Activated CD8-positive, alpha-beta memory T cell treated with anti-CD3 and anti-CD28 coated beads for 24 hours (primary cell): ENCODE data around the gene DUSP1.
A peak's percentile ranks its signal among the peaks of the same experiment; 100 is the strongest.
"Not testable (repeated sequence)": the region's sequence is repeated elsewhere in the genome, so short reads cannot be mapped to it uniquely, and the experiment has no call there.

Source experiments
- DNase-seq: peaks from one replicate; pipeline ENCODE4 v3.0.0-alpha.2; 2020

Gene DUSP1

DNA sequence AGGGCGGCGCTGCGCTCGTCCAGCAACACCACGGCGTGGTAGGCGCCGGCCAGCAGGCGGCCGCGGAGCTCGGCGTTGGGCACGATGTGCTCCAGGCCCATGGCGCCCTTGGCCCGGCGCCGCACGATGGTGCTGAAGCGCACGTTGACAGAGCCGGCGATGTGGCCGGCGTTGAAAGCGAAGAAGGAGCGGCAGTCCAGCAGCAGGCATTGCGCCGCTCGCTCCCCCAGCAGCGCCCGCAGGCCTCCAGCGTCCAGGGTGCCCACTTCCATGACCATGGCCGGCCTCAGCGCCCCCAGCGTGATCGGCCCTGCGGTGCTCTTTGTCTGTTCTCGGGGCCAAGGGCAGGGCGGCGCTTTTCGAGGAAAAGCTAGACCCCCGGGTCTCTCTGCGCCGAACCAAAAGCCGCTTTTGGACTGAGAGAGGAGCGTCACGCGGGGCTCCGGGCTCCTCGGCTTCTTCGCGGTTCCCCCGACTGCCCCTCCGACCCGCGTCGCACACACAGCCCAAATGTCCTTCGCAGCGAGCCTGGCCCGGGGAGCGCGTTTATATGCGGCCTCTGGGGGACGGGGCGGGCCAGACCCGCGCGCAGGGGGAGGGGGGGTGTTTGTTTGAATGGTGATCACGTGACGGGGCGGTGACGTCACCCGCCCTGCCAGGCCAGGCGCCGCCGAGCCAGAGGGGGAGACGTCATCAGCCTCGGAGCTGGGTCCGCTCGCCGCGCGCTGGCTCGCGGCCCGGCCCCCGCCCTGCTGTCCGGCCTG is at the start of gene DUSP1:
Gene DUSP1 (minus strand): TSS at position 521 of the 764 bp plus-strand sequence. CDS start 243 bp downstream, at position 278.
- DNase-seq, result peak; percentile 97

- DNase-seq, result no peak
These were observed 49.2 kb upstream of the DUSP1 start for GRCh38 chr5:172820046-172820767.

DNA sequence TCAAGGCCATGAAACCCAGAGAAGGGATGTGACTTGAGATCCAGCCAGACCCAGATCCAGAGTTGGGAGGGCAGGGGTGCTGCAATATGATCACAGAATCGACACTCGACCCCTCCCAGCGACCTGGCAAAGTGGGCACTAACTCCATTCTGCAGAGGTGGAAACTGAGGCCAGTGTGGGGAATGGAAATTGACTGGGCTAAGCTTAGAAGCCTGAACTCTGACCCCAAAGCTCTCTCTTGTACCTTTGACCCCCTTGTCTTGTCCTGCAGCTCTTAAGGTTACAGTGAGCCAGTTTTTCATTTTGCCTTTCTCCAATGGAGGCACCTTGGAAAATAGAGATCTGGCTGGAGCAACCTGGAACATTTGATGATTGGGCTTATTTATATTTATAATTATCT is 48.6 kb upstream of the DUSP1 start:
- DNase-seq, result no peak

- no peak for DNase-seq
These were observed 47.1 kb upstream of the DUSP1 start for GRCh38 chr5:172818081-172818480.

DNA sequence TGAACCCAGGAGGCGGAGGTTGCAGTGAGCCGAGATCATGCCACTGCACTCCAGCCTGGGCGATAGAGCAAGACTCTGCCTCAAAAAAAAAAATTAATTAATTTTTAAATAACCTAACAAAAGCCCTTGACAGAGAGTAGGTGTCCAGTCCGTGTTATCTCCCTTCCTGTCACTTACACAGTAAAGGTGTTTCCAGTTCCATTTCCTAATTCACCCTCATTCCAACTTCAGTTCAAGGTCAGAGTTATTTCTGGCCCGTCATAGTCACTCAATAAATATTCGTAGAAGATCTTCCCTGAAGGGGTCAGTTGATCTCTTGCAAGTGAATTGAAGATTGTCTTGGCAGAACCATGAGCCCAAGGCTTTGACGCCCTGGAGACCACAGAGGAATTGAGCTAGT is 46.7 kb upstream of the DUSP1 start:
- DNase-seq, result no peak

GRCh38 chr5:172816925-172817562 is 46.0 kb upstream of the DUSP1 start:
- DNase-seq, result no peak

DNA sequence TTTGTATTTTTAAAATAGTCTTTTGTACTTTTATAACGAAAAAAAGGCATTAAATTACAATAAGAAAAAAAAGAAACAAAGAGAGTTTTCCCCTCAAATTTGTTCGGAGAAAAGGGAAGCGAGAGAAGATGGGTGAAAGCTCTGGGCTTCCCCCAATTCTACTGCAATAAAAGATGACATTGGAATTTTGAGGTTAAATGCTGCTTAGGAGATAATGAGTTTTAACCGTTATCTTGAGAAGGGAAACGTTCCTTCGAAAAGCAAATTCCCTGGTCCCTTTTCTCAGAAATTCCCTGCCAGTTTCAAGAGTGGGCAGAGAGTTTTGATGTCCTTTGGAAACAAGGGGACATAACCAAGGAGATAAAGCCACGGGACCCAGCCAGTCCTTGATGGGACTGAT is 44.6 kb upstream of the DUSP1 start:
- no peak for DNase-seq

GRCh38 chr5:172810996-172811395 is 40.0 kb upstream of the DUSP1 start:
- DNase-seq, result not testable (repeated sequence)

GRCh38 chr5:172809774-172810173 is 38.8 kb upstream of the DUSP1 start:
- no peak for DNase-seq

- no peak for DNase-seq
These were observed 36.8 kb upstream of the DUSP1 start for GRCh38 chr5:172807766-172808311.

DNA sequence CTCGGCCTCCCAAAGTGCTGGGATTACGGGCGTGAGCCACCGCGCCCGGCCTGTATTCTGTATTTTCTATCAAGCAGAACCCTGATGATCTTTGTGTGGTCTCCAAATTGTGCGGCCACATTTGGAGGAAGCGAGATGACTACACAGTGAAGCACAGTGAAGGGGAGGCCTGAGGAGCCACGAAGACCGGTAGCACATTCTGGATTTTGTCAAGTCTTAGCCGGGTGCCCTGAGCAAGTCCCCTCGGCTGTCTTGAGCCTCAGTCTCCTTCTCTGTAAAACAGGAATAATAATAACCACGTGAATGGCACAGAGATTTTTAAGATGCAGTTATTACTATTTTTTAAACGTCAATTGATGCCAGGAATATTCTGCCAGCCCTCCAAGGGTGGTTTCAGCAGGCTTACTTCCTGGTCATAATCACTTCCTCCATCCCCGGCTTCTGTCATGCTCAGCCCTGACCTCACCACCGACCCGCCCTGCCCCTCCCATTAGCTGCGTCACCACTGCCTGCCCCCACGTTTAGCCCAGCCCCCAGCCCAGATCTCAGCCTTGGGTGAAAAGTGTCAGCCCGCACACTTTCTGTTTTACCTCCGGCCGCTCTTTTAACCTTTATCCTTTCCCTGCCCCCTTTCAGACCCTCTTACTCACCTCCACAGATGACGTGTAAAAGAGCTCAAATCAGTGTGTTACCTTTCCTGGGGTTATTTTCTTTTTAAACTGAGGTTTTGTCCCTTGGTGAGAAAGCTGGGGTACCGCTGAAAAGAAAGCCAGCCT is 36.1 kb upstream of the DUSP1 start:
- DNase-seq, result peak; percentile 94

GRCh38 chr5:172805736-172806255 is 34.8 kb upstream of the DUSP1 start:
- no peak for DNase-seq

DNA sequence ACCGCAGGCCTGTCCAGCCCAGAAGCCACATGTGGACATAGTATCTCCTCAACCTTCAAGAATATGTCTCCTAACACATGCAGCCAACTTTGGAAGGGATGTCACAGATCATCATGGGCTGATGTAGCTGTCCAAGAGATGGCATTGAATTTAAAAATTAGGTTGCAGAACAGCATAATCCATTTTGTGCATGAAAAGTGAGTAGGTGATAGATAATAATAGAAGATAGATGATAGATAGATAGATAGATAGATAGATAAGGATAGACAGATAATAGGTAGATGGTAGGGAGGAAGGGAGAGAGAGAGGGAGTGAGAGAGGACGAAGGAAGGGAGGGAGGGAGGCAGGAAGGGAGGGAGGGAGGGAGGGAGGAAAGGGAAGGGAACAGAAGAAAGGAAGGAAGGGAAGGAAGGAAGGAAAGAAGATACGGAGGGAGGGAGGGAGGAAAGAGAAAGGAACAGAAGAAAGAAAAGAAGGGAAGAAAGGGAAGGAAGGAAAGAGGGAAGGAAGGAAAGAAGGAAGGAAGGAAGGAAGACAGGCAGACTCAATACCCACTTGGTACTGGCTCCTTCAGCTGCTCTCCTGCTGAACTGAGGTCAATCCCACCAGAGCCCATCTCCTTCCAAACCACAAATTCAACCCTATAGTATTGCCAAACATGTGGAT is 34.2 kb upstream of the DUSP1 start:
- no peak for DNase-seq

DNA sequence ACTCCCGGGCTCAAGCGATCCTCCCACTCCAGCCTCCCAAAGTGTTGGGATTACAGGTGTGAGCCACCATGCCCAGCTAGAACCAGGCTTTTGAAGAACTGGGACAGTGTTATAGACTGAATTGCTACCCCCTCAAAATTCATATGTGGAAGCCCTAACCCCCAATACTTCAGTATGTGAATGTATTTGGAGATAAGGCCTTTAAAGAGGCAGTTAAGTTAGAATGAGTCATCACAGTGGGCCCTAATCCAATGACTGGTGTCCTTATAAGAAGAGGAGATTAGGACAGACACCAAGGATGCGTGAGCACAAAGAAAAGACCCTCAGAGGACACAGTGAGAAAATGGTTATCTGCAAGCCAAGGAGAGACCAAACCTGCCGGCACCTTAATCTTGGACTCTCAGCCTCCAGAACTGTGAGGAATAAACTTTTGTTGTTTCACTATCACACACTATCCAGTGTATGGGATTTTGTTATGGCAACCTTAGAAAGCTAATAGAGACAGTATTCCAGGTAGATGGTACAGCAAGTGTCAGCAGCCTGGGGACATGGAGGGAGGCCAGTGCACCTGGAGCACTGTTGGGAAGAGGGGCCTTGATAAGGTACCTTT is 31.7 kb upstream of the DUSP1 start:
- no peak for DNase-seq

DNA sequence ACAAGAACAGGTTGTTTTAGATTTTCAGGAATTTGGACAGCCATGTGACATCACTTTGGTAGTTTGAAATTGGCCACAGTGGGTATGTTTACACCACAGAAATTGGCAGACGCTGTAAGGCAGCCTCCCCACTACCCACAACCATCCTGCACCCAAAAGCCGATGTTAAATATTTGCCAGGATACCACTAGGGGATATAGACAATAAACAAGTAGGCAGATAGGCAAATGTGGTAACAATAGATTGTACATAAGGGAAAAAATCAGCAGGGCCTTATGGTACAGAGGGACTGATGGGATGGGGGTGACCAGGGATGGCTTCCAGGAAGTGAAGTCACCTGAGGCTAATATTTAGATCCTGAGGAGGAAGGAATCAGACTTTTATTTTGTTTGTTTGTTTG is 31.1 kb upstream of the DUSP1 start:
- no peak for DNase-seq

DNA sequence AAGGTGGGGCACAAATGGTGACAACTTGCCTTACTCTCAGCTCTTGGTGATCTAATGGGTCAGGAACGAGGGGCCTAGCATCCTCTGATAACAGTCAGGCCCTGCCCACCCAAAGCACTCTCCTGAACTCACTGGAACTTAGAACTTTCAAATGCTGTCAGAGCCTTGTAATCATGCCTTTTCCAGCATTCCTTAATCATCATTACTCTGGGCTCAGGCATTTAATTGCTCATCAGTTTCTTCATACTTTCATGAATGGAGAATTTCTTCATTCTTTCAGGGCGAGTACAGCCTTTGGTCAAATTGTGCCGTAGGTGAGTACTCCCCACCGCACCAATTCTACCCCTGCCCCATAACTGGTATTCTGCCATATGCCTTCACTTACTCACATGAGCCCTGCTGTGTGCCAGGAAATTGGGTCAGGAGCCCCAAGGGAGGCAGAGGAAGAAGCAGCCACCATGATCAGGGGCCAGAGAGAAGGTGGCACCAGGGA is 30.2 kb upstream of the DUSP1 start:
- DNase-seq, result no peak

- no peak for DNase-seq
These were observed 29.1 kb upstream of the DUSP1 start for GRCh38 chr5:172800088-172800551.

GRCh38 chr5:172799416-172799815 is 28.4 kb upstream of the DUSP1 start:
- DNase-seq, result no peak

- no peak for DNase-seq
These were observed 27.6 kb upstream of the DUSP1 start for GRCh38 chr5:172798422-172799215.

- DNase-seq, result no peak
These were observed 26.8 kb upstream of the DUSP1 start for GRCh38 chr5:172797771-172798191.
